Jurkat, Clone E6-1 (cell line): ENCODE data around the gene FDX2.

Experiments
- DNase-seq: peaks from one replicate; pipeline ENCODE4 v3.0.0-alpha.2; 2011; ENCODE audit warnings: low read depth, low spot score
- H3K4me3 ChIP-seq: 2 replicates; pipeline ENCODE4 v1.5.1; 2011; ENCODE audit warnings: mild to moderate bottlenecking, low read length, control low read depth, moderate library complexity

Gene FDX2

DNA sequence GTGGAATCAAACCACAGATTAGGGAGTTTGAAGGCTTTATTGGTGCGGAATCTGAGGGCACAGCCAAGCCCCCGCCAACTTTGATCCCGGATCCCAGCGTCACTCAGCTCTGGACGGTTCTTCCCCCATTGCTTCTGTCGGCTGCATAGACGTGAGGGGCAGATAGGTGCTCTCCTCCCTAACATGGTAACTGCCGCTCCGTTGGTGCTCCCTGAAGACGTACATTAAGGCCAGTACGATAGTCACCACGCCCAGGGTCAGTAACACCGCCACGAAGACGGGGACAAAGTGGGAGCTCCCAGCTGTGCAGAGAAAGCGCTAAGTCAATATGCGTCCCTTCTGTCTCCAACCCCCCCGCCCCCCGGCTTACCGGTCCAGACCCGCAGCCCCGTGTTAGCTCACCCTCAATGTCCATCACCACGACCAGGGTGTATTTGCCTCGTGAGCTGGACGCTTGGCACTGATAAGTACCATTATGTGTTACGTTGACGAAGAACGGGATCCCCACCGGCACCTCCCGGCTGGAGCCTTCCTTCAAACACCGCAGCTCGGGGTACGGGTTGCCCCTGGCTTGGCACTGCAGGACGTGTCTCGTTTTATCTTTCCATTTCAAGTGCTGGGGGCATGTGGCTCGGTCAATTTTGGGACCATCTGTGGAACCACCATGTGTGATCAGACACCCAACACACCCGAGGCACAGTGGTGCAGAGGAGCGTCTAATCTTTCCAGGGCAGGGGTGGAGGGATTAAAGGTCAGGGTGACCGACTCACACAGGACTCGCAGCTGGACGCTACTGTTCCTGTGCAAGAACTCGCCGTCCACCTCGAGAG is 18.2 kb upstream of the FDX2 start:
- H3K4me3 ChIP-seq, result peak overlapping the region; percentile 91
- no peak for DNase-seq

DNA sequence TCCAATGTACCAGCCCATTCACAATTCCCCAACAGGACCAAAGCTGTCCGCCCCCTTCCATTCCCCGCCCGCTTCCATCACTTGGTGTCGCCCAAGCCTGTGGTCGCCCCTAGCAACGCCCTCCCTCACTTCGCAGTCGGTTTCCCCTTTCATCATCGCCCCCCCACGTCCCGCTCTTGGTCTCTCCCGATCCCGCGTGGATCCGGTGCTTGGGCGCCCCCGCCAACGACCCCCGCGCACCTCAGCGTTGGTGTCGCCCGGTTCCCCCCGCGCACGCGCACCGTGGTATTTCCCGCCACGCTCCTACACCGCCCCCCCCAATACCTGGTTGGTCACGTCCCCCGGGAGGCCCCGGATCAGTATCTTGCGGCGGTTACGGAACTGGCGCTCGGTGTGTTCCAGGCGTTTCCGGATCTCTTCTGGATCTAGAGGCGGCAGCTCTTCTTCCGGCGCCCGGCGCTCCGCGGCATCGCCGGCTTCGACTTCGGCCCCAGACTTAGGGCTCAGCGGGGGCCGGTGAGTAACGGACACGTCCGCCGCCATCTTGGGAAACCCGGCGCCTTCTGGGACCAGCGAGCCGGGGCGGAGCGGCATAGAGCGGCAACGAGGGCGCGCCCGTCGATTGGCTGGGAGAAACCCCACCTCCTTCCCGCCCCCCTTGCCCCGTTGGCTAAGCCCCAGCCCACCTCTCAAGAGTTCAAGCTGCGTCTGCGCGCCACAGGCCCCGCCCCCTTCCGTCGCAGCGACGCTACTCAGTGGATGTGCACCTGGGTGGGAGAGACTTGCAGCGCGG is 17.3 kb upstream of the FDX2 start, which contains the start of gene RAVER1:
Gene RAVER1 (minus strand): TSS at position 565 of the 793 bp plus-strand sequence. CDS start 22 bp downstream, at position 543.
- H3K4me3 ChIP-seq, result peak within 1 kb of the TSS; percentile 91
- DNase-seq, result peak; percentile 97

- no peak for DNase-seq
- peak overlapping the region; percentile 91 for H3K4me3 ChIP-seq
Observed at GRCh38 chr19:10332158-10332964, 16.5 kb upstream of the FDX2 start.

DNA sequence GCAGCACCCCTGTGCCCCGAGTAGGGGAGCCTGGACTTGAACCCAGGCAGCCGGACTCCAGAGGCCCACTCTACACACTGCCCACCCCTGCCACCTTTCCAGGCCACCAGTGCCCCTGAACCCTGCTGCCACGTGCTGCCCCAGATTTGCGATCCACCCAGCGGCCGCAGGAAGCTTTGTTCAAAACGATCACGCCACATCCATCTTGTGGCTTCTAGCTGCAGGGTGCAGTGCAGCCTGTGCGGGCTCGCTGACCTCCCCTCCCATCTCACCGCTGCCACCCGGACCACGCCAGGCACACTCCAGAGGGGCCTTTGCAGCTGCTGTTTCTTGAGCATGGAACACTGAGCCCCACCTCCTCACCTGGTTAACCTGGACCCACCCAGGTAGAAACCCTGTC is 13.7 kb upstream of the FDX2 start:
- no peak for DNase-seq

DNA sequence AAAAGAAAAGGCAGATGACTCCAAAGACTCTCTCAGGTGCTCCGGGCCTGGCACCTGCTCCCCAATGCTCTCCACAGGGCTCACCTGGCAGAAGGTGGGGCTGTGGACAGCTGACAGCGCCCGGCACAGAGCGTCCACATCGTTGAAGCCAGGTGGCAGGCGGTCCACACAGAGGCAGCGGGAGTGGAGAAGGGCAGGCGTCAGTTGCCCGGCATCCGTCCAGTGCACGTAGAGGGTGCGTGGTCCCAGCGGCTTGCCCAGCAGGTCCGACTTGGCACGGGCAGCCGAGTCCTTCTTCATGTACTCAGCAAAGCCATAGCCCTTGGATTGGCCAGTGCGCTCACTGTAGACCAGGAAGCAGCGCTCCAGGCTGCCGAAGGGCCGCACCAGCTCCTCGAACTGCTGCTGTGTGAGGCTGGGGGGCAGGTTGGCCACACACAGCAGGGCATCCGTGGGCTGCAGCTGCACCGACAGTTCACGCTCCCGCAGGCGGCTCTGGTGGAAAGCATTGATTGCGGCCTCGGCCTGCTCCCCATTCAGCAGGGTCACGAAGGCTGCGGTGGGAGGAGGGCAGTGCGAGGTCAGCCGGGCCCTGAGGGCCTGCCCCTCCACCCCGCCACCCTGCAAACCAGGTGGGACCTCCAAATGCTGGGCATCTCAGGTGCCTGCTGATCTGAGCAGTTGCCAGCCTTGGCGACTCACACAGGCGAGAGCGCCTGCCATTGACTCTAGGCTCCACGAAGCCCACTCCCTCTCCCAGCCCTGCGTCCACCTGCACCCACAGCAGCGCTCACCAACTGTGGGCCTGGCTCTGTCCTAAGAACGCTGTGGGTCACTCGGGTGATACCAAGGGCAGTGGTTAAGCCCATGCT is 13.0 kb upstream of the FDX2 start:
- no peak overlapping the region for H3K4me3 ChIP-seq
- no peak for DNase-seq

More for the DNA sequence above, 13.7 kb upstream of the FDX2 start:
- H3K4me3 ChIP-seq, result no peak overlapping the region

- DNase-seq, result no peak
- H3K4me3 ChIP-seq, result no peak overlapping the region
Observed at GRCh38 chr19:10327793-10328192, 12.0 kb upstream of the FDX2 start.

GRCh38 chr19:10325732-10326131 is 9.9 kb upstream of the FDX2 start:
- DNase-seq, result no peak
- no peak overlapping the region for H3K4me3 ChIP-seq

GRCh38 chr19:10321874-10322835 is 6.3 kb upstream of the FDX2 start:
- DNase-seq, result no peak
- H3K4me3 ChIP-seq, result no peak overlapping the region

DNA sequence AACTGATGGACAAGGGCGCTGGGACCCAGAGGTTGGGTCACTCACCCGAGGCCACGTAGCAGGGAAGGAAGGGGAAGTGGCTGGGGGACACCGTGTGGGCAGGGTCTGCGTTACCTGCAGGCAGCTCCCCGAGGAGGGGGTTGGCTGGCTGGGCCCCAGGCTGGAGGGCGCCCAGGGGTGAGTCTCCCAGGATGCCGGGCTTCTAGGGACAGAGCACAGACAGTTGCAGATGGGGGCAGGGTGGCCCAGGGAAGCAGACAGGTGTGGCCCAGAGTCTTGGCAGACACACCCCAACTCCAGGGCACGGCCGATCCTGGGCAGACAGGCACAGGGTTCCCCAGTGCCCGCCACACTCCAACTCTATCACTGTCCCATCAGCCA is 5.6 kb upstream of the FDX2 start:
- DNase-seq, result no peak

GRCh38 chr19:10320602-10321416 is 5.0 kb upstream of the FDX2 start:
- no peak overlapping the region for H3K4me3 ChIP-seq
- no peak for DNase-seq

More for the DNA sequence above, 5.6 kb upstream of the FDX2 start:
- H3K4me3 ChIP-seq, result no peak overlapping the region

GRCh38 chr19:10318807-10319682 is 3.2 kb upstream of the FDX2 start:
- no peak for DNase-seq
- H3K4me3 ChIP-seq, result no peak overlapping the region

DNA sequence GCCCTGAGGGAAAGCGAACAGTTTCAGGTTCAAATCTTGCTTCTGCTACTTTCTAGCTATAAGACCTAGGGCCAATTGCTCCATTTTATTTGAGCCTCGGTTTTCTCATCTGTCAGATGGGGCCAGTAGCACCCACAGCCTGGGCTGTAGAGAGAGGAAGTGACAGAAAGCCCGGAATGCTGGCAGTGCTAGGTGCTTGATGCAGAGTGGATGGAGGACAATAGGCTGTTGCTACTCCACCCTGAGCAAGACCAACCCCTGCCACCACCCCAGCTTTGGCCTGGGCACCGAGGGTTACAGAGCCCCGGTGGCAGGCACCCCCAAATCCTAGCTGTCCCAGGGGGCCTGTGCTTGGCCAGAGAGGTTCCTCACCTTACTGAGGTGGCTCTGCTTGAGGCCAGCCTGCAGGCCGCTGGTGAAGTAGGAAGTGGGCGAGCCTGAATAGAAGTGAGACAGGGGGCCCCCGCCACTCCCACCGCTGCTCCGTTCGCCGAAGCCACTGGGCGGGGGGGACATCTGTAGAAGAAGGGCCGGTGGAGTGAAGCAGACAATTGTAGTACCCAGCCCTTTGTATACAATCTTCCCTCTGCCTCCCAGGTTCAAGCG is 2.1 kb upstream of the FDX2 start:
- no peak overlapping the region for H3K4me3 ChIP-seq
- no peak for DNase-seq

DNA sequence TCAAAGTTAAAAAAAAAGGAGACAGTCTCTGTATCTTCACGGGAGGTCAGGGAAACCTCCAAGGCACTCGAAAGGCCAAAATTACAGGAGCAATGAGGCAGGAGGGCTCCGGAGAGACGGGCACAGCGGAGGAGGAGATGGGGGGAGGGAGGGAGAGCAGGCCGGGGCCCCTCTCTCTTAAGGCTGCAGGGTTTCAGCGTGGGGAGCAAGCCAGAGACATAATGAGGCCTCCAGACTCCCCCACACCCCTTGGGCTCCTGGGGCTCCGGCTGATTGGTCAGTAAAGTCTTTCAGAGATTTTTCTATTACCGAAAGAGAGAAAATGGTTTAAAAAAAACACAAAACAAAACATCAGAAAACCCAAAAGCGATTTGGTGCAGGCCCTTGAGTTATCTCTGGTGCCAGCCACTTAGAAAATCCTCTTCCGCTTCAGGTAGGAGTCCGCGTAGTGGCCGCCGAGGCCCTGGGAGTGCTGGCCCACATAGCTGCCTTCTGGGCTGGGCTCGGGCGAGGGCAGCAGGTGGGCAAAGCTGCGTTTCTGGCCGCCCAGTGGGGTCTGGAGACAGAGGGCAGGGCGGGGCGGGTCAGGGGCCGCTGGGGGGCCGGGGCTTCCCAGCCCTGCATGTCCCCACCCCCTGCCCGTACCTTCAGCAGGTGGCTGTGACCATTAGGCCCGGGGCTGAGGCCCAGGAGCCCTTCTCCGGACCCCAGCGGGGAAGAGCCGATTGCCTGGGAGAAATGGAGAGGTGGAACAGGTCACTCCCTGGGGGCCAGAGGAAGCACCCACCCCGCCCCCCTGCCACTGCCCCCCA is 1.4 kb upstream of the FDX2 start:
- no peak overlapping the region for H3K4me3 ChIP-seq
- no peak for DNase-seq

DNA sequence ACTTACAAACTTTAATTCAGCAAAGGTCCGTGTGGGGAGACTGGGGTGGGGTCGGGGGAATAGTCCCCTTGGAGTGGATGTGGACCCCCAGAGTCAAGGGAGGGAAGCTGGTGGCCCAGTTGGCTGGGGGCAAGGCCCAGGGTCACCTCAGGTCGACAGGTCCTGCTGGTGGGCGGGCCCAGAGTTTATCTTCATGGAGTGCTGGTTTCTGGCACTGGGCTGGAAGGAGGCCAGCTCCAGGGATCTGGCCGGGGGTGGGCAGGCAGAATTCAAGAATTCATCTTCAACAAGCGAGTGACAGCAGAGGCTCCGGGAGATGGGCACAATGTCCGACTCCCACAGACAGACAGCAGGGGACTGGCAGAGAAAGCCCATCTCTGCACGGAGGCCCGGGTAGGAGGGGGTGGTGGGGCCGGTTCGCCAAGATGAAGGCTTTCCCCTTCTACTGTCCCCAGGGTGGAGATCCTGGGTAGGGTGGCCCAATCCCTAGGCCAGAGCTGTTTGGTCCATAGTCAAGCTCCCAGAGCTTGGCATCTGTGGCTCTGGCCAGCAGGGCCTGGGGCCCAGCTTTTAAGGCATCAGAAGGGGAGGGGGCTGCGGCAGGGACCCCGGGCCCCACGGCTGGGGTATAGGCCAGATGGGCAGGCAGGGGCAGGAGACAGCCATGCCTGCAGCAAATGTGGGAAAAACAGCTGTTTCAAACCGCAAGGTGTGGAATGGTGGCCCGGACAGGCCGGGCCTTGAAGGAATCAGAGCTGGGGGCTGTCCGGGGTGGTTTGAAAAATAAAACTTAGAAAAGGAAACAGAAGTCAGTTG is 622 bp upstream of the FDX2 start:
- DNase-seq, result no peak

More for the DNA sequence above, 622 bp upstream of the FDX2 start:
- peak overlapping the region; percentile 90 for H3K4me3 ChIP-seq
